Measurements from ENCODE around the gene MATN1. TPM values are rescaled to one million over a fixed set of nuclear protein-coding genes. Genes with fewer than 3 reads are reported as not detected.

Gene MATN1
- total RNA-seq, 1 experiment from 2014 or later: 0.47 TPM

DNA sequence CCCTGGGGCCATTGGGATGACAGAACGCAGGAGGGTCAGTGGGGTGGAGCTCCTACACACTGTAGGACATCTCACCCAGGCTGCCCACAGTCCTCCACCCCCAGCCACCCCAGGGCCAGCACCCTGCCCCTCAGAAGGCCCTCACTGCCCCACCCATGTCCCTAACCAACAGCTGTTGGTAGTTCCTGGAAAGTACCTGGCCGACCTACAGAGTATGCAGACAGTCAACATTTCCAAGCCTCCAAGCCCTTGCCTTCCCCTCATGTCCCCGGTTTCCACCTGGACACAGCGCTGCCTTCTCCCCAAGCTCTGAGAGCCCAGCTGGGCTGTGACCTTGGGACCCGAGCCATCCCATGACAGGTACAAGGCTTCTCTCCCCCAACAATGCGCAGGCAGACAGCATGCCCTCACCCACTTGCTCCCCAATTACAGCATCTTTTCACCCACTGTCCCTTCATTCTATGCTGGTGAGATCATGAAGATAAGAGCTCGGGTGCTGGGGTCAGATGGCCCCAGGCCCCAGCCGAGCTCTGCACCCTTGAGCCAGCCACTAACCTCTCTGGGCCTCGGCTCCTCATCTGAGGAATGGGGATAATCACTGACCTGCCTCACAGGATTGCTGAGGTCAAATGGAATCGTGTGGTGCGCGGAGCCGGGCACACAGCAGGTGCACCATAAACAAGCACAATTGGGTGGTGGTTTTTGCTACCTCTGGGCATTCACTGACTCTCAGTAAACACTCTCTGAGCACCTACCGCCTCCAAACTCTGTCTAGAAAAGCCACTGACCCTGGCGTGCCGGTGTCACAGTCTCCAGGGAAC is 23.0 kb upstream of the MATN1 start:
- no TSS peak for BruUV-seq (replicated peaks)
- no peaks in the 10 kb centered on the region for H3K36me3 Mint-ChIP-seq (ENCODE audit: insufficient read depth, unreplicated experiment)
- H3K4me1 Mint-ChIP-seq (ENCODE audit: insufficient read depth, unreplicated experiment): peaks cover 38% of the 10 kb centered on the region
- no peak for DNase-seq (ENCODE audit: unreplicated experiment)
- CTCF ChIA-PET: interaction anchor here (1.8 to 2.9 kb wide), 3 partner anchors 26 to 36 kb away, joined by 4 to 13 read pairs (median 8); no protein-coding TSS in a partner anchor
- H3K27me3 Mint-ChIP-seq (ENCODE audit: insufficient read depth, unreplicated experiment): no peaks in the 10 kb centered on the region
- intact Hi-C loops (cut with micrococcal nuclease): no loop called here
- H3K9me3 Mint-ChIP-seq (ENCODE audit: unreplicated experiment): no peaks in the 10 kb centered on the region
- H3K4me3 Mint-ChIP-seq (ENCODE audit: unreplicated experiment): no peak overlapping the region
- H3K27ac Mint-ChIP-seq (ENCODE audit: low read depth, unreplicated experiment): peak overlapping the region; percentile 97
- POLR2A ChIA-PET: interaction anchor here (1.2 to 1.4 kb wide), 3 partner anchors 22 to 173 kb away, joined by 3 read pairs; no protein-coding TSS in a partner anchor
- TF ChIP-seq, protein P1, sequence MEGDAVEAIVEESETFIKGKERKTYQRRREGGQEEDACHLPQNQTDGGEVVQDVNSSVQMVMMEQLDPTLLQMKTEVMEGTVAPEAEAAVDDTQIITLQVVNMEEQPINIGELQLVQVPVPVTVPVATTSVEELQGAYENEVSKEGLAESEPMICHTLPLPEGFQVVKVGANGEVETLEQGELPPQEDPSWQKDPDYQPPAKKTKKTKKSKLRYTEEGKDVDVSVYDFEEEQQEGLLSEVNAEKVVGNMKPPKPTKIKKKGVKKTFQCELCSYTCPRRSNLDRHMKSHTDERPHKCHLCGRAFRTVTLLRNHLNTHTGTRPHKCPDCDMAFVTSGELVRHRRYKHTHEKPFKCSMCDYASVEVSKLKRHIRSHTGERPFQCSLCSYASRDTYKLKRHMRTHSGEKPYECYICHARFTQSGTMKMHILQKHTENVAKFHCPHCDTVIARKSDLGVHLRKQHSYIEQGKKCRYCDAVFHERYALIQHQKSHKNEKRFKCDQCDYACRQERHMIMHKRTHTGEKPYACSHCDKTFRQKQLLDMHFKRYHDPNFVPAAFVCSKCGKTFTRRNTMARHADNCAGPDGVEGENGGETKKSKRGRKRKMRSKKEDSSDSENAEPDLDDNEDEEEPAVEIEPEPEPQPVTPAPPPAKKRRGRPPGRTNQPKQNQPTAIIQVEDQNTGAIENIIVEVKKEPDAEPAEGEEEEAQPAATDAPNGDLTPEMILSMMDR (IDR thresholded peaks at IDR 0.05; ENCODE audit: unreplicated experiment): no peak

DNA sequence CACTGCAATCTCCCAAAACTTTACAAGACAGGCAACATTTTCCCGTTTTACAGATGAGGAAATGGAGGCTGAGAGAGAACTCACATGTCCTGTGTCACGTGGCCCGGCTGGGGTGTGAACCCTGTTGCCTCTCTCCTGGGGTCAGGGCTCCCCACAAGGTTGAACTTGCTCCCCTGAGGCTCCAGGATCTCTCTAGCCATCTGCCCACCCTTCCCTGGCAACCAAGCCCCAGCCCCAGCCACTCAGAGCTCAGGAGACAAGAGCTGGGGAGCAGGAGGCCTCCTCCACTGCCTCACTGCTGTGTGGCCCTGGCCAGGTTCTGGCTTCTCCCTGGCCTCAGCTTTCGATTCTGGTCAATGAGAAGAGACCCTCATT is 22.4 kb upstream of the MATN1 start:
- Mint-ChIP-seq H3K4me3 (ENCODE audit: unreplicated experiment) (no peak overlapping the region), H3K27me3 (ENCODE audit: insufficient read depth, unreplicated experiment) (no peaks in the 10 kb centered on the region), H3K27ac (ENCODE audit: low read depth, unreplicated experiment) (peak overlapping the region; percentile 97), H3K36me3 (ENCODE audit: insufficient read depth, unreplicated experiment) (no peaks in the 10 kb centered on the region), H3K4me1 (ENCODE audit: insufficient read depth, unreplicated experiment) (peaks cover 44% of the 10 kb centered on the region), H3K9me3 (ENCODE audit: unreplicated experiment) (no peaks in the 10 kb centered on the region)
- POLR2A ChIA-PET: interaction anchor here (1.2 kb wide), 2 partner anchors 27 to 173 kb away, joined by 3 read pairs; no protein-coding TSS in a partner anchor
- CTCF ChIA-PET: interaction anchor here (1.9 to 2.9 kb wide), 2 partner anchors 26 to 37 kb away, joined by 4 to 13 read pairs; no protein-coding TSS in a partner anchor
- intact Hi-C loops (cut with micrococcal nuclease): no loop called here
- TF ChIP-seq, protein P1 (IDR thresholded peaks at IDR 0.05; ENCODE audit: unreplicated experiment): no peak
- BruUV-seq (replicated peaks): no TSS peak
- no peak for DNase-seq (ENCODE audit: unreplicated experiment)

DNA sequence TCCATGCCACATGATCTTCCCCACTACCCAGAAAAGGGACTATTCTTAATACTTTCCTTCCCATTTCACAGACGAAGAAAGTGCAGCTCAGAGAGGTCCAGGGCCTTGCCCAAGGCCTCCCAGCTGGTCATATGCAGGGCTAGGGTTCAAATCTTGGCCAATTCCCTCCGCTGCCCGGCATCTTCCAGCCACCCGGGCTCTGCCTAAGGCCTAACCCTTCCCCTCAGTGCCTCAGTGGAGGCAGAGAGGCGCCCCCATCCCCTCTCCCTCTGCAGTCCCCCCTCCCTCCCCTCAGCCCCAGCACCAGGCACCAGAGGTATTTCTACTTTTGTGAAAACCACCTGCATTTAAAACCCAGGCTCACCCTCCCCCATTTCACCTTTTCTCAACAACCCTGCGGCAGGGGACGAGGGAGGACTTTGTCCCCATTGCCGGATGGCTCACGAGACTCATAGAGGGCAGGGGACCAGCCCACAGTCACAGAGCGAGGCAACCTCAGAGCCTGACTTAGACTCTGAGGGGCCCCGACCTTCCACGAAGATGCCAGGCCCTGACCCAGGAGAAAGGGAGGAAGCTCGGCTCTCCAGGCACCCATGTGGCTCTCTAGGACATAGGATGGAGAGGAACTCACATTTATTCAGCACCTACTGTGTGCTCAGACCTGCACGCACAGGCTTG is 21.9 kb upstream of the MATN1 start:
- Mint-ChIP-seq H3K36me3 (ENCODE audit: insufficient read depth, unreplicated experiment) (no peaks in the 10 kb centered on the region), H3K27me3 (ENCODE audit: insufficient read depth, unreplicated experiment) (no peaks in the 10 kb centered on the region), H3K4me3 (ENCODE audit: unreplicated experiment) (no peak overlapping the region), H3K9me3 (ENCODE audit: unreplicated experiment) (no peaks in the 10 kb centered on the region), H3K4me1 (ENCODE audit: insufficient read depth, unreplicated experiment) (peaks cover 45% of the 10 kb centered on the region), H3K27ac (ENCODE audit: low read depth, unreplicated experiment) (peak overlapping the region; percentile 97)
- ChIA-PET POLR2A (interaction anchor here (1.2 to 1.3 kb wide), 2 partner anchors 23 to 26 kb away, joined by 3 read pairs; no protein-coding TSS in a partner anchor), CTCF (interaction anchor here (1.2 to 2.9 kb wide), 4 partner anchors 25 to 43 kb away, joined by 3 to 13 read pairs (median 6); no protein-coding TSS in a partner anchor)
- intact Hi-C loops (cut with micrococcal nuclease): no loop called here
- no peak for DNase-seq (ENCODE audit: unreplicated experiment)
- BruUV-seq (replicated peaks): no TSS peak
- TF ChIP-seq, protein P1 (IDR thresholded peaks at IDR 0.05; ENCODE audit: unreplicated experiment): no peak
